IMR-90 (cell line): ENCODE data around the gene GMPPA. TPM values are rescaled to one million over a fixed set of nuclear protein-coding genes. Genes with fewer than 3 reads are reported as not detected.

Experiments used
- ATAC-seq: fragments of 200-7000 bp; cut with Tn5 transposase; 2 replicates; pipeline ENCODE4 v1.9.1; 2020; ENCODE audit warnings: low read depth, mild to moderate bottlenecking, moderate library complexity
- BruUV-seq: library from RNA; stranded (reverse); fragments of 400-500 nt; replicated peaks from 2 replicates; lab custom pipeline; 2021; lab: Mats Ljungman, UMichigan
- CTCF ChIA-PET: fragments of 300-600 bp; formaldehyde crosslinking; extraction: SDS; loops from one replicate; lab custom pipeline; 2021; ENCODE audit warnings: antibody characterized with exemption; lab: Yijun Ruan, JAX
- POLR2A ChIA-PET: fragments of 300-600 bp; sonication (Branson Sonifier 250); formaldehyde crosslinking; loops from one replicate; lab custom pipeline; 2022; ENCODE audit warnings: antibody characterized with exemption; ENCODE audit not compliant: unreplicated experiment; lab: Charles Lee
- DNase-seq: peaks from one replicate; pipeline ENCODE4 v3.0.0; 2013
- H2AFZ ChIP-seq: replicated peaks from 2 replicates; pipeline ENCODE3; 2013; ENCODE audit warnings: low read length, mild to moderate bottlenecking; ENCODE audit not compliant: poor library complexity
- H2AK5ac ChIP-seq: 2 replicates; pipeline ENCODE4 v1.6.1; 2013; ENCODE audit warnings: low read depth, low read length, inconsistent platforms
- H2AK9ac ChIP-seq: replicated peaks from 2 replicates; pipeline ENCODE3; 2013; ENCODE audit warnings: mild to moderate bottlenecking, low read depth, low read length, moderate library complexity; ENCODE audit not compliant: poor library complexity
- H2BK120ac ChIP-seq: 2 replicates; pipeline ENCODE4 v1.6.1; 2013; ENCODE audit warnings: low read depth, low read length, inconsistent platforms
- H2BK15ac ChIP-seq: 3 replicates; pipeline ENCODE4 v1.6.1; 2013; ENCODE audit warnings: low read depth, low read length, inconsistent platforms
- H2BK20ac ChIP-seq: 2 replicates; pipeline ENCODE4 v1.6.1; 2013; ENCODE audit warnings: low read depth, mild to moderate bottlenecking, inconsistent platforms, low read length, moderate library complexity
- H2BK5ac ChIP-seq: 2 replicates; pipeline ENCODE4 v1.6.1; 2013; ENCODE audit warnings: mild to moderate bottlenecking, low read depth, low read length, inconsistent platforms; ENCODE audit not compliant: poor library complexity, severe bottlenecking
- H3K14ac ChIP-seq: replicated peaks from 2 replicates; pipeline ENCODE4 v1.6.1; 2013; ENCODE audit warnings: low read depth, low read length, inconsistent platforms
- H3K18ac ChIP-seq: 2 replicates; pipeline ENCODE4 v1.6.1; 2013; ENCODE audit warnings: low read depth, low read length, control low read depth
- H3K23ac ChIP-seq: 2 replicates; pipeline ENCODE4 v1.6.1; 2013; ENCODE audit warnings: low read depth, low read length, inconsistent platforms
- H3K27ac ChIP-seq: 2 replicates; pipeline ENCODE4 v1.5.1; 2013; ENCODE audit warnings: mild to moderate bottlenecking, control low read depth, low read length; ENCODE audit not compliant: insufficient read depth
- H3K27me3 ChIP-seq: 2 replicates; pipeline ENCODE4 v1.6.1; 2013; ENCODE audit warnings: low read length; ENCODE audit not compliant: control insufficient read depth, insufficient read depth
- H3K36me3 ChIP-seq: 2 replicates; pipeline ENCODE4 v1.6.1; 2013; ENCODE audit warnings: low read length, mixed read lengths; ENCODE audit not compliant: control insufficient read depth, insufficient read depth
- H3K4ac ChIP-seq: 2 replicates; pipeline ENCODE4 v1.6.1; 2013; ENCODE audit warnings: low read depth, low read length, inconsistent platforms
- H3K4me1 ChIP-seq: 2 replicates; pipeline ENCODE4 v1.6.1; 2013; ENCODE audit warnings: low read length, mixed read lengths; ENCODE audit not compliant: control insufficient read depth, insufficient read depth
- H3K4me2 ChIP-seq: 2 replicates; pipeline ENCODE4 v1.6.1; 2013; ENCODE audit warnings: low read depth, mild to moderate bottlenecking, control low read depth, low read length, moderate library complexity
- H3K4me3 ChIP-seq: 2 replicates; pipeline ENCODE4 v1.5.1; 2013; ENCODE audit warnings: low read depth, mild to moderate bottlenecking, control low read depth, low read length, moderate library complexity; ENCODE audit not compliant: insufficient read depth
- H3K56ac ChIP-seq: 2 replicates; pipeline ENCODE4 v1.6.1; 2013; ENCODE audit warnings: low read length, inconsistent platforms; ENCODE audit not compliant: insufficient read depth; ENCODE audit errors: extremely low read depth
- H3K79me1 ChIP-seq, 2 experiments: 2 replicates each; pipeline ENCODE4 v1.6.1; 2013; ENCODE audit warnings: low read length in 2 of 2, inconsistent platforms in 1 of 2, low read depth in 1 of 2
- H3K9ac ChIP-seq: 2 replicates; pipeline ENCODE4 v1.6.1; 2013; ENCODE audit warnings: low read depth, low read length, control low read depth
- H3K9me1 ChIP-seq: 2 replicates; pipeline ENCODE4 v1.6.1; 2013; ENCODE audit warnings: low read length, inconsistent platforms; ENCODE audit not compliant: insufficient read depth
- H3K9me3 ChIP-seq: 2 replicates; pipeline ENCODE4 v1.6.1; 2013; ENCODE audit warnings: low read length; ENCODE audit not compliant: control insufficient read depth, insufficient read depth
- H4K20me1 ChIP-seq: 2 replicates; pipeline ENCODE4 v1.6.1; 2013; ENCODE audit warnings: low read length, inconsistent platforms; ENCODE audit not compliant: insufficient read depth
- H4K5ac ChIP-seq: 2 replicates; pipeline ENCODE4 v1.6.1; 2013; ENCODE audit warnings: mild to moderate bottlenecking, low read depth, low read length, control low read depth
- H4K8ac ChIP-seq, 2 experiments: 2 replicates each; pipeline ENCODE4 v1.6.1; 2013; ENCODE audit warnings: low read depth in 2 of 2, low read length in 2 of 2, control low read depth in 1 of 2, inconsistent platforms in 1 of 2
- H4K91ac ChIP-seq: 2 replicates; pipeline ENCODE4 v1.6.1; 2013; ENCODE audit warnings: low read depth, low read length, inconsistent platforms; ENCODE audit not compliant: insufficient read depth
- CEBPB ChIP-seq: IDR thresholded peaks from 2 replicates; pipeline ENCODE4 v1.6.1; 2012; ENCODE audit warnings: low read depth, low read length, improper control_type of control experiment
- CHD1 ChIP-seq: IDR thresholded peaks from 2 replicates; pipeline ENCODE4 v1.6.1; 2012; ENCODE audit warnings: low read depth, low read length, improper control_type of control experiment
- ELK1 ChIP-seq: fragments of 150-350 bp; IDR thresholded peaks from 2 replicates; pipeline ENCODE4 v1.6.1; 2016; ENCODE audit warnings: low read depth, mild to moderate bottlenecking, low read length, moderate library complexity, borderline replicate concordance
- NFE2L2 ChIP-seq: fragments of 150-350 bp; IDR thresholded peaks from 2 replicates; pipeline ENCODE4 v1.6.1; 2016; ENCODE audit warnings: low read depth, mild to moderate bottlenecking, low read length
- RCOR1 ChIP-seq: IDR thresholded peaks from 2 replicates; pipeline ENCODE4 v1.6.1; 2012; ENCODE audit warnings: mild to moderate bottlenecking, low read length, improper control_type of control experiment; ENCODE audit not compliant: insufficient replicate concordance
- RFX5 ChIP-seq: IDR thresholded peaks from 2 replicates; pipeline ENCODE4 v1.8.0; 2012; ENCODE audit warnings: low read depth, mild to moderate bottlenecking, low read length, moderate library complexity
- USF2 ChIP-seq: fragments of 150-350 bp; IDR thresholded peaks from 2 replicates; pipeline ENCODE4 v1.6.1; 2017; ENCODE audit warnings: mild to moderate bottlenecking, antibody characterized with exemption, low read length, low read depth
- WGBS, 2 experiments: methylation state at CpG; one replicate each; pipeline versions ENCODE4 v1.1.5 to v1.1.7; 2013; ENCODE audit warnings: missing lambda C conversion rate in 2 of 2; ENCODE audit not compliant: insufficient read length in 1 of 2; ENCODE audit errors: extremely low coverage in 2 of 2; 5-methylcytosine and 5-hydroxymethylcytosine counted together
- dilution Hi-C: fragments of 300-500 bp; cut with HindIII; formaldehyde crosslinking; loops from one replicate; pipeline ENCODE4 v1.14.3; 2018; ENCODE audit warnings: low sequenced_read_pairs; ENCODE audit not compliant: unreplicated experiment
- in situ Hi-C: fragments of 300-500 bp; cut with MboI; formaldehyde crosslinking; loops from 3 replicates; pipeline ENCODE4 v1.14.3; 2019; ENCODE audit warnings: low sequenced_read_pairs, inconsistent platforms, mixed read lengths
- intact Hi-C: fragments of 100-400 bp; cut with micrococcal nuclease; formaldehyde crosslinking; loops from 2 replicates; pipeline ENCODE4 v1.10.0; 2022
- polyA plus RNA-seq, 3 experiments: library from polyadenylated mRNA; depleted of rRNA; stranded (reverse); fragments of >200 nt; gene quantifications; 2 replicates each; pipeline ENCODE4 v1.2.3, GENCODE V29; 2012; ENCODE audit warnings: low replicate concordance in 1 of 3
- total RNA-seq: library from RNA; depleted of rRNA; stranded (reverse); fragments of >200 nt; gene quantifications from 2 replicates; pipeline ENCODE4 v1.2.3, GENCODE V29; 2012

The GMPPA gene
- total and polyA plus RNA-seq, 2 of the 4 experiments (the other 2 are of a cell fraction): 103 to 134 TPM

GRCh38 chr2:219545943-219546352 lies 47.3 kb downstream of the GMPPA start:
- in situ Hi-C loops: no loop called here
- Histone ChIP-seq H2AK5ac (no peak overlapping the region), H3K79me1 (peaks cover 5 to 19% of the 10 kb centered on the region in 2 experiments; a peak in 3 of 4 replicates), H2BK15ac (no peak overlapping the region), H3K56ac (no peak overlapping the region), H2BK120ac (no peak overlapping the region), H4K8ac (no peak overlapping the region), H3K4me2 (no peak overlapping the region), H3K27me3 (no peaks in the 10 kb centered on the region), H4K20me1 (peaks cover 19% of the 10 kb centered on the region), H3K18ac (no peak overlapping the region), H4K91ac (no peak overlapping the region), H3K4ac (no peak overlapping the region), H3K9me3 (no peaks in the 10 kb centered on the region), H3K9ac (no peak overlapping the region), H2AK9ac (no peak overlapping the region), H4K5ac (no peak overlapping the region), H3K9me1 (peaks cover 2% of the 10 kb centered on the region; the same call in 1 of the 2 replicates), H2AFZ (no peak overlapping the region), H3K36me3 (peaks cover 6% of the 10 kb centered on the region), H3K4me3 (no peak overlapping the region), H3K27ac (no peak overlapping the region), H2BK20ac (no peak overlapping the region), H3K4me1 (peaks cover 9% of the 10 kb centered on the region), H3K14ac (no peak overlapping the region), H3K23ac (no peak overlapping the region), H2BK5ac (no peak overlapping the region)
- CTCF ChIA-PET: no interaction called here
- WGBS, 2 experiments: 33% methylated on average over 4 of the region's 4 CpGs; no CpG with 5 or more reads in 1 of the 2 experiments
- no peak for DNase-seq
- TF ChIP-seq CHD1: no peak
- TF ChIP-seq RFX5: no peak
- TF ChIP-seq CEBPB: no peak
- no peak for TF ChIP-seq USF2
- no peak for TF ChIP-seq NFE2L2
- no peak for TF ChIP-seq RCOR1
- no peak for TF ChIP-seq ELK1
- dilution Hi-C loops: no loop called here
- BruUV-seq: no TSS peak
- intact Hi-C loops: no loop called here
- POLR2A ChIA-PET: no interaction called here
- no peak for ATAC-seq
